MM.1S (cell line): ENCODE measurements around the gene APOC1.

Source experiments
- DNase-seq: peaks from one replicate; pipeline ENCODE4 v3.0.0-alpha.2; 2015
- H2AFZ ChIP-seq: fragments of 300-600 bp; sonication (generic); 2 replicates; pipeline ENCODE4 v1.6.0; 2016; ENCODE audit warnings: antibody characterized with exemption, low read length
- H3F3A ChIP-seq: fragments of 300-600 bp; sonication (generic); 2 replicates; pipeline ENCODE4 v1.6.1; 2016; ENCODE audit warnings: mild to moderate bottlenecking, antibody characterized with exemption, low read length, moderate library complexity, mixed read lengths; ENCODE audit not compliant: insufficient read depth
- H3K27ac ChIP-seq: fragments of 300-600 bp; sonication (generic); 2 replicates; pipeline ENCODE4 v1.5.1; 2016; ENCODE audit warnings: mild to moderate bottlenecking, low read length
- H3K27me3 ChIP-seq: fragments of 300-600 bp; sonication (generic); replicated peaks from 2 replicates; pipeline ENCODE4 v1.6.0; 2016; ENCODE audit warnings: low read length; ENCODE audit not compliant: insufficient read depth
- H3K36me3 ChIP-seq: fragments of 300-600 bp; sonication (generic); replicated peaks from 2 replicates; pipeline ENCODE4 v1.6.1; 2016; ENCODE audit warnings: mild to moderate bottlenecking, low read length, mixed read lengths; ENCODE audit not compliant: insufficient read depth
- H3K4me1 ChIP-seq: fragments of 300-600 bp; sonication (generic); 2 replicates; pipeline ENCODE4 v1.6.1; 2016; ENCODE audit warnings: low read length, mixed read lengths
- H3K4me2 ChIP-seq: fragments of 300-600 bp; sonication (generic); 2 replicates; pipeline ENCODE4 v1.6.0; 2016; ENCODE audit warnings: low read depth, low read length
- H3K4me3 ChIP-seq: fragments of 300-600 bp; sonication (generic); 2 replicates; pipeline ENCODE4 v1.5.1; 2016; ENCODE audit warnings: low read length, mixed read lengths
- H3K79me2 ChIP-seq: fragments of 300-600 bp; sonication (generic); 2 replicates; pipeline ENCODE4 v1.6.1; 2016; ENCODE audit warnings: mixed run types, low read length, mixed read lengths
- H3K9ac ChIP-seq: fragments of 300-600 bp; sonication (generic); 2 replicates; pipeline ENCODE4 v1.6.1; 2016; ENCODE audit warnings: low read length, mixed read lengths
- H3K9me2 ChIP-seq: fragments of 300-600 bp; sonication (generic); replicated peaks from 2 replicates; pipeline ENCODE4 v1.6.1; 2016; ENCODE audit warnings: mild to moderate bottlenecking, low read length, mixed read lengths; ENCODE audit not compliant: insufficient read depth
- H3K9me3 ChIP-seq: fragments of 300-600 bp; sonication (generic); replicated peaks from 2 replicates; pipeline ENCODE4 v1.6.1; 2016; ENCODE audit warnings: mild to moderate bottlenecking, low read length, mixed read lengths; ENCODE audit not compliant: insufficient read depth
- H4K20me1 ChIP-seq: fragments of 300-600 bp; sonication (generic); 2 replicates; pipeline ENCODE4 v1.6.1; 2016; ENCODE audit warnings: mild to moderate bottlenecking, low read length, moderate library complexity, mixed read lengths; ENCODE audit not compliant: insufficient read depth
- EZH2 ChIP-seq: fragments of 300-600 bp; sonication (generic); optimal IDR thresholded peaks from 2 replicates; pipeline ENCODE3; 2017; ENCODE audit warnings: low read depth, mild to moderate bottlenecking, antibody characterized with exemption, low read length, mixed read lengths
- EZH2phosphoT487 ChIP-seq: fragments of 300-600 bp; sonication (generic); IDR thresholded peaks from 2 replicates; pipeline ENCODE4 v1.6.1; 2018; ENCODE audit warnings: antibody characterized with exemption, low read length
- TF ChIP-seq, protein P1 (sequence below): fragments of 300-600 bp; sonication (generic); IDR thresholded peaks from 2 replicates; pipeline ENCODE4 v1.5.1; 2016; ENCODE audit warnings: antibody characterized with exemption, low read length, mixed read lengths

Gene APOC1

DNA sequence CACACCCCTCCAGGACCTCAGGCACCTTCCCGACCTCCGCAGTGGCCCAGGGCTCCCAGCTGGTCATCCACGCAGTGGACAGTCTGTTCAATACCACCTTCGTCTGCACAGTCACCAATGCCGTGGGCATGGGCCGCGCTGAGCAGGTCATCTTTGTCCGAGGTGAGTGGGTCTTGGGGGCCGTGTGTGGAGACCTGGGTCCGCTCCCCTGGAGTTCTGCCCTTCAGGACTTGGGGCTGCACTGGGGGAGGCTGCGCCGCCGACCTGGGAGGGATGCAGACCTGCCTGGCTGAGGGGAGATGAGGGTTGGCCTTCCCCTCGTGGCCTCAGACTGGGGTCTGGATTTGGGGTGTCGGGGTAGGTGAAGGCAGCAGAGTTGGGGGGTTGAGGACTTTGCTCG, 40.1 kb upstream of the APOC1 start:
- Histone ChIP-seq H2AFZ (no peak overlapping the region), H3K9ac (no peak overlapping the region), H3K36me3 (no peaks in the 10 kb centered on the region), H3K9me2 (no peaks in the 10 kb centered on the region), H3K79me2 (no peaks in the 10 kb centered on the region), H3K4me2 (no peak overlapping the region), H3K4me1 (no peaks in the 10 kb centered on the region), H3K27ac (no peak overlapping the region), H3K4me3 (no peak overlapping the region), H3F3A (no peaks in the 10 kb centered on the region), H4K20me1 (no peaks in the 10 kb centered on the region), H3K27me3 (peaks cover 93% of the 10 kb centered on the region), H3K9me3 (no peaks in the 10 kb centered on the region)
- TF ChIP-seq, protein P1, sequence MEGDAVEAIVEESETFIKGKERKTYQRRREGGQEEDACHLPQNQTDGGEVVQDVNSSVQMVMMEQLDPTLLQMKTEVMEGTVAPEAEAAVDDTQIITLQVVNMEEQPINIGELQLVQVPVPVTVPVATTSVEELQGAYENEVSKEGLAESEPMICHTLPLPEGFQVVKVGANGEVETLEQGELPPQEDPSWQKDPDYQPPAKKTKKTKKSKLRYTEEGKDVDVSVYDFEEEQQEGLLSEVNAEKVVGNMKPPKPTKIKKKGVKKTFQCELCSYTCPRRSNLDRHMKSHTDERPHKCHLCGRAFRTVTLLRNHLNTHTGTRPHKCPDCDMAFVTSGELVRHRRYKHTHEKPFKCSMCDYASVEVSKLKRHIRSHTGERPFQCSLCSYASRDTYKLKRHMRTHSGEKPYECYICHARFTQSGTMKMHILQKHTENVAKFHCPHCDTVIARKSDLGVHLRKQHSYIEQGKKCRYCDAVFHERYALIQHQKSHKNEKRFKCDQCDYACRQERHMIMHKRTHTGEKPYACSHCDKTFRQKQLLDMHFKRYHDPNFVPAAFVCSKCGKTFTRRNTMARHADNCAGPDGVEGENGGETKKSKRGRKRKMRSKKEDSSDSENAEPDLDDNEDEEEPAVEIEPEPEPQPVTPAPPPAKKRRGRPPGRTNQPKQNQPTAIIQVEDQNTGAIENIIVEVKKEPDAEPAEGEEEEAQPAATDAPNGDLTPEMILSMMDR = no peak
- DNase-seq = no peak

GRCh38 chr19:44875666-44876451, 38.5 kb upstream of the APOC1 start:
- H4K20me1 ChIP-seq = no peaks in the 10 kb centered on the region
- no peak overlapping the region for H3K27ac ChIP-seq
- 0 out of 2 replicates have a peak overlapping the region, but pooled peaks have one; percentile 23 for H2AFZ ChIP-seq
- H3K27me3 ChIP-seq = peaks cover 95% of the 10 kb centered on the region
- DNase-seq = no peak
- H3K79me2 ChIP-seq = no peaks in the 10 kb centered on the region
- H3F3A ChIP-seq = no peaks in the 10 kb centered on the region
- no peak overlapping the region for H3K9ac ChIP-seq
- no peaks in the 10 kb centered on the region for H3K4me1 ChIP-seq
- H3K36me3 ChIP-seq = no peaks in the 10 kb centered on the region
- no peak overlapping the region for H3K4me2 ChIP-seq
- no peaks in the 10 kb centered on the region for H3K9me3 ChIP-seq
- TF ChIP-seq, protein P1 = no peak
- no peaks in the 10 kb centered on the region for H3K9me2 ChIP-seq
- H3K4me3 ChIP-seq = no peak overlapping the region

DNA sequence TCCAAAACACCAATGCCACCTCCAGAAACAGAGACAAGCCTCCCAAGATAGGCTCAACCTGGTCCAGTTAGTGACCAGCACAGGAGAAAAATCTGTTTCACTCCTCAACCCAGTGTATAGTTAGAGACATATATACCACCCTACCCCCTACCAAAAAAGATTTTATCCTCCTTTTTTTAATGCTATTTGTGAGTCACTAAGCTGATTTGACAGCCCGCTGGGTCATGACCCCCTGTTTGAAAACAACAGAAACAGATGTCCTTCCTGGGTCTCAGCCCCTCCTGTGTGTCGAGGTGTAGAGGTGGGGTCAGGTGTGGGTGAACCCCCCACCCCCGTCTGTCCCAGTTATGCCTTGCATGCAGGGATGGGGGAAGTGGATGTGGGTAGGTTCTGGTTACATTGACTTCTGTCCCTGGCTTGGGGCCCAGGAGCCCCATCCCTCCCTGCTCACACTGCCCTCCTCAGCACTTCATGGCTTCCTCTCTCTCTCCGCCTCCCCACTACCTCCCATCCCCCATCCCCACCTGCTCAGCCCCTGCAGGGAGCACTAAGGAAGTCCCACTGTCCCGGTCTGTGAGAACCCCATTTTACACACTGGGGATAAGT, 37.4 kb upstream of the APOC1 start:
- Histone ChIP-seq H3K9ac (no peak overlapping the region), H3K9me2 (no peaks in the 10 kb centered on the region), H3K4me3 (no peak overlapping the region), H4K20me1 (no peaks in the 10 kb centered on the region), H3K4me1 (no peaks in the 10 kb centered on the region), H3K27me3 (peaks cover 95% of the 10 kb centered on the region), H3K36me3 (no peaks in the 10 kb centered on the region), H3K4me2 (no peak overlapping the region), H2AFZ (no peak overlapping the region), H3K9me3 (no peaks in the 10 kb centered on the region), H3K27ac (no peak overlapping the region), H3F3A (no peaks in the 10 kb centered on the region), H3K79me2 (no peaks in the 10 kb centered on the region)
- TF ChIP-seq EZH2phosphoT487 (no peak), EZH2 (no peak)
- TF ChIP-seq, protein P1 = no peak
- DNase-seq = no peak
